Esophagus muscularis mucosa (tissue), 4 donors: ENCODE measurements around the gene SKOR1. TPM values are rescaled to one million over a fixed set of nuclear protein-coding genes. Genes with fewer than 3 reads are reported as not detected.

Experiments
- DNase-seq: peaks from one replicate; pipeline ENCODE4 v3.0.0-alpha.2; 2017; ENCODE audit errors: extremely low spot score
- H3K27ac ChIP-seq, 4 donors: fragments of 200-600 bp; sonication (generic); replicated peaks in 1 of 4; 1 replicate in 3 of 4; 2 replicates in 1 of 4; pipeline ENCODE4 v1.5.1; 2016 to 2019; ENCODE audit warnings: mild to moderate bottlenecking in 1 of 4
- H3K27me3 ChIP-seq, 4 donors: fragments of 200-600 bp; sonication (generic); one replicate each; pipeline versions ENCODE4 v1.5.1 to v1.6.0; 2016 to 2019
- H3K36me3 ChIP-seq, 4 donors: fragments of 200-600 bp; sonication (generic); one replicate each; pipeline ENCODE4 v1.5.1; 2016 to 2019
- H3K4me1 ChIP-seq, 4 donors: fragments of 200-600 bp; sonication (generic); one replicate each; pipeline ENCODE4 v1.5.1; 2016 to 2019
- H3K4me3 ChIP-seq, 4 donors: fragments of 200-600 bp; sonication (generic); 1 replicate in 2 of 4; 2 replicates in 2 of 4; pipeline ENCODE4 v1.5.1; 2016 to 2019; ENCODE audit warnings: mild to moderate bottlenecking in 4 of 4, moderate library complexity in 1 of 4
- H3K9me3 ChIP-seq, 4 donors: fragments of 200-600 bp; sonication (generic); 1 replicate in 3 of 4; 2 replicates in 1 of 4; pipeline ENCODE4 v1.5.1; 2016 to 2019
- EP300 ChIP-seq: sonication (generic); formaldehyde crosslinking; IDR thresholded peaks from one replicate; pipeline ENCODE4 v1.6.1; 2017; ENCODE audit warnings: antibody characterized with exemption
- POLR2A ChIP-seq: fragments of 450-650 bp; IDR thresholded peaks from one replicate; pipeline ENCODE4 v1.6.1; 2017; ENCODE audit warnings: antibody characterized with exemption, moderate library complexity, mild to moderate bottlenecking, low read depth
- POLR2AphosphoS5 ChIP-seq, 2 donors: sonication (generic); formaldehyde crosslinking; IDR thresholded peaks; one replicate each; pipeline ENCODE4 v1.6.1; 2017; ENCODE audit warnings: antibody characterized with exemption in 2 of 2
- WGBS: methylation state at CpG from one replicate; pipeline ENCODE4 v1.1.5; 2018; 5-methylcytosine and 5-hydroxymethylcytosine counted together
- intact Hi-C: fragments of 100-400 bp; cut with DNase I; formaldehyde crosslinking; loops from one replicate; pipeline ENCODE4 v1.15.1; 2023
- total RNA-seq, 4 donors: library from RNA; depleted of rRNA; stranded (reverse); fragments of >200 nt; gene quantifications; one replicate each; pipeline versions ENCODE4 v1.1.0 to v1.2.1, GENCODE V29; 2016
- TF ChIP-seq, protein P1 (sequence below), 3 experiments: fragments of 200-600 bp in 2 of 3; fragments of 450-650 bp in 1 of 3; sonication (generic) in 2 of 3; IDR thresholded peaks; one replicate each; pipeline ENCODE4 v1.5.1; 2017 to 2019; ENCODE audit warnings: antibody characterized with exemption in 3 of 3, mild to moderate bottlenecking in 2 of 3, moderate library complexity in 1 of 3

The SKOR1 gene
- total RNA-seq, 4 donors from 2014 or later: 0.58 to 1.2 (median 0.84) TPM

DNA sequence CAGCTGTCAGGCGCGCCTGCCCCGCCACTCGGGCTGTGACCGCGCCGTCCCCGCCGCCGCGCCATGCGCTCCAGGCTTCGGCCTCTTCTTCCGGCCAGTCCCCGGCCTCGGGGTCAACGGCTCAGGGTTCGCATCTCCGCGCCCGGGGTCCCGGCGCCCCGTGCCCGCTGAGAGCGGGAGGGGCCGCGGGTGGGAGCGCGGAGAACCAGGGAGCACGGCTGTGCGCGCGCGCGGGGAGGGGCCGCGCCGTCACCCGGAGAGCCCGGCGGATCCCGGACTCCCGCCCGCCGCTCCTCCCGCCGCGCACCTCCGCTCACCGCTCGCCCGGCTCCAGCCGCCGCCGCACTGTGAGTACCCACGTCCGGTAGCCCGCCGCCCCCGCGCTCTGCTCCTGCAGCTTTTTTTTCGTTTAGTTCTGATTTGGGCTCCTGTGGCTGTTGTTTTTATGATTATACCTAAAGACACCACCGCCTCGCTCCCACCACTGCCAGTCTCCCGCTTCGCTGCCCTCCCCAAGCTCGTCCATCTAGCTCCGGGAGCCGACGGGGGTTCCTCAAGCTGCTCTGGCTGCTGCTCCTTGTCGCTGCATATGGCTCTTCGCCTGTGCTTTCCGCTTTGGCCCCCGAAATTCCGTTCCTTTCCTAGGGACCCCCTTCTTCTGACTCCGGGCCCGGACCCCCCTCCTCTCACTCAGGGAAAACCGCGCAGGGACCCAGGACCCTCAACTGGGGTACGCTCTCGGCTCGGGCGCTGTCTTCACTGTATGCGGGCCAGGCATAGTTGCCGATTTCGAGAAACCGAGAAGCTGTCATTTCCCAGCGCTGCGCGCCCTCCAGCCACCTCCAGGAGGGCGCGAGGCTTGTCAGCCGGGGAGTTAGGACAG, 1.8 kb upstream of the SKOR1 start:
- Histone ChIP-seq H3K36me3 (no peaks in the 10 kb centered on the region), H3K27me3 (peaks cover 10 to 100% (median 93%) of the 10 kb centered on the region in 4 donors), H3K4me3 (peak overlapping the region in 3 of 4 donors; percentile 25 to 39 (median 27)), H3K9me3 (no peaks in the 10 kb centered on the region), H3K27ac (no peak overlapping the region), H3K4me1 (peaks cover 38 to 93% (median 84%) of the 10 kb centered on the region in 4 donors)
- WGBS: 4% methylated on average over 43 of the region's 94 CpGs
- intact Hi-C loops: no loop called here
- no peak for DNase-seq
- TF ChIP-seq EP300 (no peak), POLR2AphosphoS5 (IDR thresholded peaks at IDR 0.05) (no peak), POLR2A (no peak)
- TF ChIP-seq, protein P1, sequence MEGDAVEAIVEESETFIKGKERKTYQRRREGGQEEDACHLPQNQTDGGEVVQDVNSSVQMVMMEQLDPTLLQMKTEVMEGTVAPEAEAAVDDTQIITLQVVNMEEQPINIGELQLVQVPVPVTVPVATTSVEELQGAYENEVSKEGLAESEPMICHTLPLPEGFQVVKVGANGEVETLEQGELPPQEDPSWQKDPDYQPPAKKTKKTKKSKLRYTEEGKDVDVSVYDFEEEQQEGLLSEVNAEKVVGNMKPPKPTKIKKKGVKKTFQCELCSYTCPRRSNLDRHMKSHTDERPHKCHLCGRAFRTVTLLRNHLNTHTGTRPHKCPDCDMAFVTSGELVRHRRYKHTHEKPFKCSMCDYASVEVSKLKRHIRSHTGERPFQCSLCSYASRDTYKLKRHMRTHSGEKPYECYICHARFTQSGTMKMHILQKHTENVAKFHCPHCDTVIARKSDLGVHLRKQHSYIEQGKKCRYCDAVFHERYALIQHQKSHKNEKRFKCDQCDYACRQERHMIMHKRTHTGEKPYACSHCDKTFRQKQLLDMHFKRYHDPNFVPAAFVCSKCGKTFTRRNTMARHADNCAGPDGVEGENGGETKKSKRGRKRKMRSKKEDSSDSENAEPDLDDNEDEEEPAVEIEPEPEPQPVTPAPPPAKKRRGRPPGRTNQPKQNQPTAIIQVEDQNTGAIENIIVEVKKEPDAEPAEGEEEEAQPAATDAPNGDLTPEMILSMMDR (IDR thresholded peaks at IDR 0.05): no peak

DNA sequence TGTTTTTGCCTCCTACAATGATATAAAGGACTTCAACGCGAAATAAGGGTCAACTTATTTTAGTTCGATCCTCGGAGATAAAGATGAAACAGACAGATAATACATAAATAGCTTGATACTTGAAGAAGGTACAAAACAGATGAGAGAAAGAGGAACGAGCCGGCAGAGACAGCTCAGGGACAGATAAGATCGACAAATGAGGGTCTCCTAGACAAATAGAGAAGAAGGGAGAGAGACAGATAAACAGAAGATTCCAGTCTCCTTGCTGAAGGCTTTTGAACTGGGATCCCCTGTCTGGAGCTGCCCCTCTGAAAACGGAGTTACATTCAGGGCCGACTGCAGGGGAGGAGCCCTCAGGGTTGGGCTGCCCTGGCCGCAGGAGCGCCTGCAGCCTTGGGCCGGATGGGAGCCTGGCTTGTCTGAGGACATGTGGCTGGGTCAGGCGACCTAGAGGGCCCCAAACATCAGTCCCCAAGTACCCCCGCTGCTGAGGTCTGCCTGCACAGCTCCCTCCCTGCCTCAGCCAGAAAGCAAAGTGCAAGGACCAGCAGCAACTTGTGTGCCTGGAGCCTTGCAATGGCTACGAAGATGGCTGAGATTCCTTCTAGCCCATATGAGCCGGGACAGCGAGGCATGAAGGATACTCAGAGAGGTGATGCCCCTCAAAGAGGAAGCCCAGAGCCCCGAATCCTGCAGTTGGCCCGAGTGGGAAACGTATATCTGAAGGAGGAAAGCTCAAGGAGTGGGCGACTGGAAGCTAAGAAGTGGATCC, 926 bp upstream of the SKOR1 start:
- peaks cover 10 to 100% (median 97%) of the 10 kb centered on the region in 4 donors for H3K27me3 ChIP-seq
- intact Hi-C loops: no loop called here
- H3K9me3 ChIP-seq: no peaks in the 10 kb centered on the region
- H3K36me3 ChIP-seq: no peaks in the 10 kb centered on the region
- H3K27ac ChIP-seq: no peak overlapping the region
- no peak for DNase-seq
- no peak for TF ChIP-seq POLR2A
- TF ChIP-seq POLR2AphosphoS5 (IDR thresholded peaks at IDR 0.05): no peak
- TF ChIP-seq, protein P1 (IDR thresholded peaks at IDR 0.05): no peak
- TF ChIP-seq EP300: no peak
- WGBS: 10% methylated on average over 18 of the region's 21 CpGs
- H3K4me1 ChIP-seq: peaks cover 47 to 99% (median 92%) of the 10 kb centered on the region in 4 donors
- no peak overlapping the region for H3K4me3 ChIP-seq

DNA sequence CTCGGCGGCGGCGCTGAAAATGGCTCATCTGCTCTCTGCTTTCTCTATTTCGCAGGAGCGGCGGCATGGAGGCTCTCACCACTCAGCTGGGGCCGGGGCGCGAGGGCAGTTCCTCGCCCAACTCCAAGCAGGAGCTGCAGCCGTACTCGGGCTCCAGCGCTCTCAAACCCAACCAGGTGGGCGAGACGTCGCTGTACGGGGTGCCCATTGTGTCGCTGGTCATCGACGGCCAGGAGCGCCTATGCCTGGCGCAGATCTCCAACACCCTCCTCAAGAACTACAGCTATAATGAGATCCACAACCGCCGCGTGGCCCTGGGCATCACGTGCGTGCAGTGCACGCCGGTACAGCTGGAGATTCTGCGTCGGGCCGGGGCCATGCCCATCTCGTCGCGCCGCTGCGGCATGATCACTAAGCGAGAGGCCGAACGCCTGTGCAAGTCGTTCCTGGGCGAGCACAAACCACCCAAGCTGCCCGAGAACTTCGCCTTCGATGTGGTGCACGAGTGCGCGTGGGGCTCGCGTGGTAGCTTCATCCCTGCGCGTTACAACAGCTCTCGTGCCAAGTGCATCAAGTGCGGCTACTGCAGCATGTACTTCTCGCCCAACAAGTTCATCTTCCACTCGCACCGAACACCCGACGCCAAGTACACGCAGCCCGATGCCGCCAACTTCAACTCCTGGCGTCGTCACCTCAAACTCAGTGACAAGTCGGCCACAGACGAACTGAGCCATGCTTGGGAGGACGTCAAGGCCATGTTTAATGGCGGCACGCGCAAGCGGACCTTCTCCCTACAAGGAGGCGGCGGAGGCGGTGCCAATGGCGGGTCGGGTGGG, 790 bp downstream of the SKOR1 start:
- no peaks in the 10 kb centered on the region for H3K36me3 ChIP-seq
- H3K4me3 ChIP-seq: peak overlapping the region; percentile 2 to 30 (median 28)
- no peak for TF ChIP-seq POLR2A
- TF ChIP-seq POLR2AphosphoS5 (IDR thresholded peaks at IDR 0.05): no peak
- TF ChIP-seq, protein P1 (IDR thresholded peaks at IDR 0.05): no peak
- no peak for TF ChIP-seq EP300
- intact Hi-C loops: no loop called here
- peaks cover 49 to 89% (median 81%) of the 10 kb centered on the region in 4 donors for H3K4me1 ChIP-seq
- no peaks in the 10 kb centered on the region for H3K9me3 ChIP-seq
- DNase-seq: no peak
- WGBS: 3% methylated on average over 14 of the region's 77 CpGs
- H3K27me3 ChIP-seq: peaks cover 10 to 100% (median 97%) of the 10 kb centered on the region in 4 donors
- H3K27ac ChIP-seq: no peak overlapping the region

DNA sequence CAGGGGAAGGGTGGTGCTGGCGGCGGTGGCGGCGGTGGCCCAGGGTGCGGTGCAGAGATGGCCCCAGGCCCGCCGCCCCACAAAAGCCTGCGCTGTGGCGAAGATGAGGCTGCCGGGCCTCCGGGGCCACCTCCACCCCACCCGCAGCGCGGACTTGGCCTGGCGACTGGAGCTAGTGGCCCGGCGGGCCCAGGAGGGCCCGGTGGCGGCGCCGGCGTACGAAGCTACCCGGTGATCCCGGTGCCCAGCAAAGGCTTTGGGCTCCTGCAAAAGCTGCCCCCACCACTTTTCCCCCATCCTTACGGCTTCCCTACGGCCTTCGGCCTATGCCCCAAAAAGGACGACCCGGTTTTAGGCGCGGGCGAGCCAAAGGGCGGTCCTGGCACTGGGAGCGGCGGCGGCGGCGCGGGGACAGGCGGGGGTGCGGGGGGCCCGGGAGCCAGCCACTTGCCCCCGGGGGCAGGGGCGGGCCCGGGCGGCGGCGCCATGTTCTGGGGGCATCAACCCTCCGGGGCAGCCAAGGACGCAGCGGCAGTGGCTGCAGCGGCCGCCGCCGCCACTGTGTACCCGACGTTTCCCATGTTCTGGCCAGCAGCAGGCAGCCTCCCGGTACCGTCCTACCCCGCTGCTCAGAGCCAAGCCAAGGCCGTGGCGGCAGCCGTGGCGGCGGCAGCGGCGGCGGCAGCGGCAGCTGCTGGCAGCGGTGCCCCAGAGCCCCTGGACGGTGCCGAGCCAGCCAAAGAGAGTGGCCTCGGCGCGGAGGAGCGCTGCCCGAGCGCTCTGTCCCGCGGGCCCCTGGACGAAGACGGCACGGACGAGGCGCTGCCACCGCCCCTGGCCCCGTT, 1.6 kb downstream of the SKOR1 start:
- Histone ChIP-seq H3K4me1 (peaks cover 49 to 81% (median 79%) of the 10 kb centered on the region in 4 donors), H3K27me3 (peaks cover 7 to 100% (median 97%) of the 10 kb centered on the region in 4 donors), H3K27ac (no peak overlapping the region), H3K4me3 (peak overlapping the region in 3 of 4 donors; percentile 1 to 35 (median 26)), H3K36me3 (no peaks in the 10 kb centered on the region), H3K9me3 (no peaks in the 10 kb centered on the region)
- 5% methylated on average over 4 of the region's 88 CpGs for WGBS
- TF ChIP-seq POLR2A: no peak
- TF ChIP-seq, protein P1 (IDR thresholded peaks at IDR 0.05): no peak
- no peak for TF ChIP-seq POLR2AphosphoS5 (IDR thresholded peaks at IDR 0.05)
- TF ChIP-seq EP300: no peak
- no peak for DNase-seq
- intact Hi-C loops: no loop called here
